Gastroesophageal sphincter (tissue), 3 donors: ENCODE results near the gene KLF5.

Experiments used
- EP300 ChIP-seq: sonication (generic); formaldehyde crosslinking; IDR thresholded peaks from one replicate; pipeline ENCODE4 v1.6.1; 2017; ENCODE audit warnings: antibody characterized with exemption, mild to moderate bottlenecking
- POLR2AphosphoS5 ChIP-seq: sonication (generic); formaldehyde crosslinking; IDR thresholded peaks from one replicate; pipeline ENCODE4 v1.6.1; 2017; ENCODE audit warnings: antibody characterized with exemption
- TF ChIP-seq, protein P1 (sequence below), 4 experiments: fragments of 200-600 bp in 2 of 4; fragments of 450-650 bp in 2 of 4; sonication (generic) in 1 of 4; IDR thresholded peaks; one replicate each; pipeline ENCODE4 v1.5.1; 2017 to 2019; ENCODE audit warnings: antibody characterized with exemption in 4 of 4, mild to moderate bottlenecking in 2 of 4, moderate library complexity in 2 of 4

DNA sequence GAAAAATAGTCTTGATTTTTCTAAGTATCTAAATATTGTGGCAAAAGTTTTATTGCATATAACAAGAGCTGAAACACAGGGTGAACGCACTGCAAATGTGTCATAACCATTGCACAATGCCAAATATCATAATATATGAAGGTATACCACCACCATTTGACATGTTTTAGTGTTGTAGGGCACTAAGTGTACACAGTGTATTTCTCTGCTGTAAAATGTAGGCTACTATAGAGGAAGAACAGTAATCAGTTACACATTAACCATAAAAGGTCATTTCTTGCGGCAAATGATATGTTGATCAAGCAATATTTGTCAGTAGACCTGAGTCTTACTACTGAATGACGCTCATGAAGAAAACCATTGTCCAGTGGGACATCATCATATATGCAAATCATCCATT, 18.3 kb upstream of the KLF5 start:
- TF ChIP-seq, protein P1, sequence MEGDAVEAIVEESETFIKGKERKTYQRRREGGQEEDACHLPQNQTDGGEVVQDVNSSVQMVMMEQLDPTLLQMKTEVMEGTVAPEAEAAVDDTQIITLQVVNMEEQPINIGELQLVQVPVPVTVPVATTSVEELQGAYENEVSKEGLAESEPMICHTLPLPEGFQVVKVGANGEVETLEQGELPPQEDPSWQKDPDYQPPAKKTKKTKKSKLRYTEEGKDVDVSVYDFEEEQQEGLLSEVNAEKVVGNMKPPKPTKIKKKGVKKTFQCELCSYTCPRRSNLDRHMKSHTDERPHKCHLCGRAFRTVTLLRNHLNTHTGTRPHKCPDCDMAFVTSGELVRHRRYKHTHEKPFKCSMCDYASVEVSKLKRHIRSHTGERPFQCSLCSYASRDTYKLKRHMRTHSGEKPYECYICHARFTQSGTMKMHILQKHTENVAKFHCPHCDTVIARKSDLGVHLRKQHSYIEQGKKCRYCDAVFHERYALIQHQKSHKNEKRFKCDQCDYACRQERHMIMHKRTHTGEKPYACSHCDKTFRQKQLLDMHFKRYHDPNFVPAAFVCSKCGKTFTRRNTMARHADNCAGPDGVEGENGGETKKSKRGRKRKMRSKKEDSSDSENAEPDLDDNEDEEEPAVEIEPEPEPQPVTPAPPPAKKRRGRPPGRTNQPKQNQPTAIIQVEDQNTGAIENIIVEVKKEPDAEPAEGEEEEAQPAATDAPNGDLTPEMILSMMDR (IDR thresholded peaks at IDR 0.05) = no peak
- TF ChIP-seq POLR2AphosphoS5 (no peak), EP300 (no peak)
